ENCODE data around the gene ALOX5.

- no peak for TF ChIP-seq POLR2A (IDR thresholded peaks at IDR 0.05; ENCODE audit: low read length)
- TF ChIP-seq GATA1 (IDR thresholded peaks at IDR 0.05; ENCODE audit: low read depth, low read length): no peak
Observed at GRCh38 chr10:45370202-45370955, 3.6 kb upstream of the ALOX5 start.
